ENCODE results near the gene SDF4.

DNA sequence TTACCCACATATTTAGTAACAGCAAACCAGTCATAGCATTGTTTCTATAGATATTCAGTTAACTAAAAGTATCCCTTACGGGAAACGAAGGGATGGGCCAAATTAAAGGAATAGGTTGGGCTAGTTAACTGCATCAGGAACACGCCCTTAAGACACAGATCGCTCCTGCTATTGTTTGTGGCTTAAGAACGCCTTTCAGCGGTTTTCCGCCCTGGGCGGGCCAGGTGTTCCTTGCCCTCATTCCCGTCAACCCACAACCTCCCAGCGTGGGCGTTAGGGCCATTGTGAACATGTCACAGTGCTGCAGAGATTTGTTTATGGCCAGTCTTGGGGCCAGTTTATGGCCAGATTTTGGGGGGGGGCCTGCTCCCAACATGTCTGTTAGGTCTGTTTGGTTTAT lies 40.1 kb downstream of the SDF4 start:
- no peak for TF ChIP-seq POLR2A (IDR thresholded peaks at IDR 0.05)
- TF ChIP-seq, protein P1, sequence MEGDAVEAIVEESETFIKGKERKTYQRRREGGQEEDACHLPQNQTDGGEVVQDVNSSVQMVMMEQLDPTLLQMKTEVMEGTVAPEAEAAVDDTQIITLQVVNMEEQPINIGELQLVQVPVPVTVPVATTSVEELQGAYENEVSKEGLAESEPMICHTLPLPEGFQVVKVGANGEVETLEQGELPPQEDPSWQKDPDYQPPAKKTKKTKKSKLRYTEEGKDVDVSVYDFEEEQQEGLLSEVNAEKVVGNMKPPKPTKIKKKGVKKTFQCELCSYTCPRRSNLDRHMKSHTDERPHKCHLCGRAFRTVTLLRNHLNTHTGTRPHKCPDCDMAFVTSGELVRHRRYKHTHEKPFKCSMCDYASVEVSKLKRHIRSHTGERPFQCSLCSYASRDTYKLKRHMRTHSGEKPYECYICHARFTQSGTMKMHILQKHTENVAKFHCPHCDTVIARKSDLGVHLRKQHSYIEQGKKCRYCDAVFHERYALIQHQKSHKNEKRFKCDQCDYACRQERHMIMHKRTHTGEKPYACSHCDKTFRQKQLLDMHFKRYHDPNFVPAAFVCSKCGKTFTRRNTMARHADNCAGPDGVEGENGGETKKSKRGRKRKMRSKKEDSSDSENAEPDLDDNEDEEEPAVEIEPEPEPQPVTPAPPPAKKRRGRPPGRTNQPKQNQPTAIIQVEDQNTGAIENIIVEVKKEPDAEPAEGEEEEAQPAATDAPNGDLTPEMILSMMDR (IDR thresholded peaks at IDR 0.05): no peak
- TF ChIP-seq EP300 (IDR thresholded peaks at IDR 0.05): no peak
